Thyroid gland (tissue), 4 donors: ENCODE results near the gene ATOSA. TPM values are rescaled to one million over a fixed set of nuclear protein-coding genes. Genes with fewer than 3 reads are reported as not detected.

ENCODE experiments used
- DNase-seq, 2 donors: peaks; one replicate each; pipeline ENCODE4 v3.0.0-alpha.2; 2019
- H3K27ac ChIP-seq, 3 donors: fragments of 200-600 bp; sonication (generic); 1 replicate in 2 of 3; 2 replicates in 1 of 3; pipeline ENCODE4 v1.5.1; 2016 to 2019; ENCODE audit warnings: mild to moderate bottlenecking in 1 of 3, moderate library complexity in 1 of 3
- H3K27me3 ChIP-seq: fragments of 200-600 bp; sonication (generic); one replicate; pipeline ENCODE4 v1.5.1; 2019
- H3K36me3 ChIP-seq, 2 donors: fragments of 200-600 bp; sonication (generic); one replicate each; pipeline ENCODE4 v1.5.1; 2016 to 2019
- H3K4me1 ChIP-seq, 2 donors: fragments of 200-600 bp; sonication (generic); one replicate each; pipeline ENCODE4 v1.5.1; 2017 to 2019
- H3K4me3 ChIP-seq, 3 donors: fragments of 200-600 bp; sonication (generic); replicated peaks in 1 of 3; 1 replicate in 2 of 3; 2 replicates in 1 of 3; pipeline ENCODE4 v1.5.1; 2016; ENCODE audit warnings: mild to moderate bottlenecking in 1 of 3
- H3K9me3 ChIP-seq: fragments of 200-600 bp; sonication (generic); one replicate; pipeline ENCODE4 v1.5.1; 2017
- CTCF ChIP-seq, 6 experiments: fragments of 200-600 bp in 3 of 6; fragments of 450-650 bp in 3 of 6; sonication (generic) in 3 of 6; IDR thresholded peaks; one replicate each; pipeline ENCODE4 v1.5.1; 2016 to 2019; ENCODE audit warnings: antibody characterized with exemption in 6 of 6, mild to moderate bottlenecking in 2 of 6, inconsistent platforms in 1 of 6, moderate library complexity in 1 of 6
- POLR2A ChIP-seq, 2 donors: fragments of 450-650 bp; IDR thresholded peaks; one replicate each; pipeline ENCODE4 v1.6.1; 2017; ENCODE audit warnings: antibody characterized with exemption in 2 of 2, mild to moderate bottlenecking in 2 of 2, moderate library complexity in 1 of 2
- WGBS, 2 donors: methylation state at CpG; one replicate each; pipeline ENCODE4 v1.1.5; 2017; 5-methylcytosine and 5-hydroxymethylcytosine counted together
- intact Hi-C: fragments of 100-400 bp; cut with DNase I; formaldehyde crosslinking; loops from one replicate; pipeline ENCODE4 v1.15.1; 2023
- total RNA-seq, 4 donors: library from RNA; depleted of rRNA; stranded (reverse); fragments of >200 nt; gene quantifications; one replicate each; pipeline ENCODE4 v1.2.3, GENCODE V29; 2016

Gene ATOSA
- total RNA-seq, 4 donors from 2014 or later = 88.7 to 164 (median 117) TPM

GRCh38 chr15:52652286-52652685, 26.9 kb downstream of the ATOSA start:
- DNase-seq = no peak
- no peaks in the 10 kb centered on the region for H3K27me3 ChIP-seq
- TF ChIP-seq POLR2A (IDR thresholded peaks at IDR 0.05) = no peak
- no peak for TF ChIP-seq CTCF (IDR thresholded peaks at IDR 0.05)
- no peaks in the 10 kb centered on the region for H3K36me3 ChIP-seq
- peaks cover 48 to 51% of the 10 kb centered on the region in 2 donors for H3K4me1 ChIP-seq
- H3K27ac ChIP-seq = peak overlapping the region; percentile 53 to 72 (median 70)
- intact Hi-C loops = no loop called here
- no peaks in the 10 kb centered on the region for H3K9me3 ChIP-seq
- whole genome bisulfite sequencing, 2 donors = 5 to 10% methylated on average over 1 of the region's 1 CpG
- no peak overlapping the region for H3K4me3 ChIP-seq

GRCh38 chr15:52651868-52652267, 27.3 kb downstream of the ATOSA start:
- TF ChIP-seq CTCF (IDR thresholded peaks at IDR 0.05) (no peak), POLR2A (IDR thresholded peaks at IDR 0.05) (peak in 1 of 2 donors; percentile 60)
- peak overlapping the region; percentile 23 to 72 (median 70) for H3K27ac ChIP-seq
- H3K9me3 ChIP-seq = no peaks in the 10 kb centered on the region
- no peaks in the 10 kb centered on the region for H3K36me3 ChIP-seq
- H3K4me3 ChIP-seq = peak overlapping the region in 1 of 3 donors; percentile 10
- WGBS, 2 donors = 5 to 6% methylated on average over 8 of the region's 8 CpGs
- peak; percentile 81 to 82 for DNase-seq
- intact Hi-C loops = no loop called here
- no peaks in the 10 kb centered on the region for H3K27me3 ChIP-seq
- peaks cover 44 to 46% of the 10 kb centered on the region in 2 donors for H3K4me1 ChIP-seq

- TF ChIP-seq CTCF (IDR thresholded peaks at IDR 0.05) (no peak), POLR2A (IDR thresholded peaks at IDR 0.05) (no peak)
- no peaks in the 10 kb centered on the region for H3K27me3 ChIP-seq
- H3K27ac ChIP-seq = peak overlapping the region in 2 of 3 donors; percentile 70 to 72
- no peak overlapping the region for H3K4me3 ChIP-seq
- no peaks in the 10 kb centered on the region for H3K9me3 ChIP-seq
- H3K36me3 ChIP-seq = no peaks in the 10 kb centered on the region
- WGBS, 2 donors = 89 to 95% methylated on average over 1 of the region's 1 CpG
- DNase-seq = no peak
- peaks cover 38 to 39% of the 10 kb centered on the region in 2 donors for H3K4me1 ChIP-seq
- intact Hi-C loops = no loop called here
Observed at GRCh38 chr15:52651114-52651513, 28.1 kb downstream of the ATOSA start.

GRCh38 chr15:52649686-52650085, 29.5 kb downstream of the ATOSA start:
- no peaks in the 10 kb centered on the region for H3K27me3 ChIP-seq
- peaks cover 29 to 36% of the 10 kb centered on the region in 2 donors for H3K4me1 ChIP-seq
- no peak for DNase-seq
- TF ChIP-seq POLR2A (IDR thresholded peaks at IDR 0.05) = no peak
- no peaks in the 10 kb centered on the region for H3K36me3 ChIP-seq
- no peaks in the 10 kb centered on the region for H3K9me3 ChIP-seq
- intact Hi-C loops = no loop called here
- no peak overlapping the region for H3K27ac ChIP-seq
- H3K4me3 ChIP-seq = no peak overlapping the region

- no peak for TF ChIP-seq CTCF (IDR thresholded peaks at IDR 0.05)
- intact Hi-C loops = no loop called here
- no peak overlapping the region for H3K27ac ChIP-seq
- H3K4me1 ChIP-seq = peaks cover 15 to 25% of the 10 kb centered on the region in 2 donors
- DNase-seq = no peak
- no peaks in the 10 kb centered on the region for H3K9me3 ChIP-seq
- H3K4me3 ChIP-seq = no peak overlapping the region
- no peaks in the 10 kb centered on the region for H3K27me3 ChIP-seq
- 89 to 93% methylated on average over 2 of the region's 2 CpGs for WGBS, 2 donors
- H3K36me3 ChIP-seq = peaks cover 0 to 4% of the 10 kb centered on the region in 2 donors
Observed at GRCh38 chr15:52645916-52646315, 33.3 kb downstream of the ATOSA start.
